Keratinocyte (primary cell): ENCODE data around the gene TMEM240. TPM values are rescaled to one million over a fixed set of nuclear protein-coding genes. Genes with fewer than 3 reads are reported as not detected.

Source experiments
- DNase-seq: peaks from one replicate; pipeline ENCODE4 v3.0.0-alpha.2; 2011; ENCODE audit warnings: low read depth, missing footprints, low spot score
- FAIRE-seq: peaks from 2 replicates; lab custom pipeline; 2011; peaks lifted over from hg19 to GRCh38; lab: Jason Lieb, UNC
- H2AFZ ChIP-seq: 2 replicates; pipeline ENCODE4 v1.6.0; 2012; ENCODE audit warnings: low read length, control low read depth, inconsistent platforms; ENCODE audit not compliant: control insufficient read depth
- H3K27ac ChIP-seq: 2 replicates; pipeline ENCODE4 v1.5.1; 2011; ENCODE audit warnings: low read length; ENCODE audit not compliant: control insufficient read depth, insufficient read depth
- H3K27me3 ChIP-seq: 3 replicates; pipeline ENCODE4 v1.6.0; 2011; ENCODE audit warnings: low read length; ENCODE audit not compliant: control insufficient read depth, insufficient read depth; ENCODE audit errors: extremely low read depth
- H3K36me3 ChIP-seq, 2 experiments: 2 replicates in 1 of 2; 3 replicates in 1 of 2; pipeline ENCODE4 v1.5.1; 2011; ENCODE audit warnings: low read length in 2 of 2, mild to moderate bottlenecking in 1 of 2; ENCODE audit not compliant: control insufficient read depth in 2 of 2, insufficient read depth in 2 of 2; ENCODE audit errors: extremely low read depth in 1 of 2
- H3K4me1 ChIP-seq: 3 replicates; pipeline ENCODE4 v1.5.1; 2011; ENCODE audit warnings: low read length; ENCODE audit not compliant: control insufficient read depth, insufficient read depth; ENCODE audit errors: extremely low read depth
- H3K4me2 ChIP-seq: 3 replicates; pipeline ENCODE4 v1.6.0; 2011; ENCODE audit warnings: low read depth, low read length; ENCODE audit not compliant: control insufficient read depth, insufficient read depth; ENCODE audit errors: extremely low read depth
- H3K4me3 ChIP-seq, 3 experiments: fragments of 200-600 bp in 1 of 3; sonication (generic) in 1 of 3; 2 replicates in 2 of 3; 3 replicates in 1 of 3; pipeline ENCODE4 v1.5.1; 2011 to 2016; ENCODE audit warnings: low read length in 3 of 3, mild to moderate bottlenecking in 3 of 3, control low read depth in 2 of 3, inconsistent platforms in 1 of 3, low read depth in 1 of 3, mixed read lengths in 1 of 3, mixed run types in 1 of 3, moderate library complexity in 1 of 3; ENCODE audit not compliant: control insufficient read depth in 2 of 3, insufficient read depth in 2 of 3; ENCODE audit errors: extremely low read depth in 1 of 3
- H3K79me2 ChIP-seq: 2 replicates; pipeline ENCODE4 v1.6.0; 2012; ENCODE audit warnings: low read length; ENCODE audit not compliant: control insufficient read depth, insufficient read depth
- H3K9ac ChIP-seq: 3 replicates; pipeline ENCODE4 v1.6.0; 2011; ENCODE audit warnings: low read length; ENCODE audit not compliant: control insufficient read depth, insufficient read depth; ENCODE audit errors: extremely low read depth
- H3K9me1 ChIP-seq: 3 replicates; pipeline ENCODE4 v1.6.0; 2011; ENCODE audit warnings: low read length; ENCODE audit not compliant: control insufficient read depth, insufficient read depth; ENCODE audit errors: extremely low read depth
- H3K9me3 ChIP-seq: 2 replicates; pipeline ENCODE4 v1.5.1; 2012; ENCODE audit warnings: low read depth, low read length; ENCODE audit not compliant: control insufficient read depth
- H4K20me1 ChIP-seq: 3 replicates; pipeline ENCODE4 v1.6.0; 2011; ENCODE audit warnings: low read length; ENCODE audit not compliant: control insufficient read depth, insufficient read depth; ENCODE audit errors: extremely low read depth
- EZH2 ChIP-seq: IDR thresholded peaks from one replicate; pipeline ENCODE4 v1.6.1; 2012; ENCODE audit warnings: inconsistent platforms, mild to moderate bottlenecking, low read length, moderate library complexity
- dilution Hi-C: fragments of 300-500 bp; cut with MboI; formaldehyde crosslinking; loops from one replicate; pipeline ENCODE4 v1.7.0; 2020; ENCODE audit warnings: low sequenced_read_pairs; ENCODE audit not compliant: extremely low pct_ligation_motif_present
- polyA plus RNA-seq, 5 experiments: library from polyadenylated mRNA; depleted of rRNA in 3 of 5; stranded (reverse) in 3 of 5; stranded (forward) in 1 of 5; unstranded in 1 of 5; fragments of >200 nt; gene quantifications; 1 replicate in 1 of 5; 2 replicates in 3 of 5; 3 replicates in 1 of 5; pipeline versions ENCODE4 v1.2.1 to v1.2.3, GENCODE V29; 2011 to 2012; ENCODE audit warnings: missing spikeins in 2 of 5, low read depth in 1 of 5, low replicate concordance in 1 of 5
- TF ChIP-seq, protein P1 (sequence below), 3 experiments: IDR thresholded peaks in 1 of 3; conservative IDR thresholded peaks in 1 of 3; optimal IDR thresholded peaks in 1 of 3; 2 replicates in 2 of 3; 3 replicates in 1 of 3; pipeline versions ENCODE3 to v1.5.1; 2011; ENCODE audit warnings: low read length in 3 of 3, mild to moderate bottlenecking in 3 of 3, moderate library complexity in 2 of 3, control low read depth in 1 of 3, inconsistent platforms in 1 of 3; ENCODE audit not compliant: insufficient read depth in 2 of 3; ENCODE audit errors: extremely low read depth in 1 of 3

The TMEM240 gene
- polyA plus RNA-seq, 1 donor (not counting 4 experiments of a cell fraction or from before 2014, with no cell fraction given) = 0.12 TPM

DNA sequence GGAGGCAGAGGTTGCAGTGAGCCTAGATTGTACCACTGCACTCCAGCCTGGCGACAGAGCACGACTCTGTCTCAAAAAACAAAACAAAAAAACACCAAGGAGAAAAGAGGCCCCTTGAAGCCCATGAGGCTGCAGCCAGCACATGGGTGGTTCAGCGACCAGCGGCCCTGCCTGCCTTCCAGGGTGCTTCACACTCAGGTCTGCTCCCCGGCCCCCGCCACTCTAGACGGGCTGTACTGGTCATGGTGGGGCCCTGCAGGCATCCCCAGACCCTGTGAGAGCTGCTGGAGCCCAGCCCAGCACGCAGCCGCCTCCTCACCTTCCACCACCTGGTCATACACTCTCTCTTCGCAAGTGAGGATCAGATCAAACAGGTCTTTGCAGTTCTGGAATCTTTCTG is 4.1 kb upstream of the TMEM240 start:
- peaks cover 11 to 37% of the 10 kb centered on the region in 2 experiments for H3K36me3 ChIP-seq
- FAIRE-seq = no peak

DNA sequence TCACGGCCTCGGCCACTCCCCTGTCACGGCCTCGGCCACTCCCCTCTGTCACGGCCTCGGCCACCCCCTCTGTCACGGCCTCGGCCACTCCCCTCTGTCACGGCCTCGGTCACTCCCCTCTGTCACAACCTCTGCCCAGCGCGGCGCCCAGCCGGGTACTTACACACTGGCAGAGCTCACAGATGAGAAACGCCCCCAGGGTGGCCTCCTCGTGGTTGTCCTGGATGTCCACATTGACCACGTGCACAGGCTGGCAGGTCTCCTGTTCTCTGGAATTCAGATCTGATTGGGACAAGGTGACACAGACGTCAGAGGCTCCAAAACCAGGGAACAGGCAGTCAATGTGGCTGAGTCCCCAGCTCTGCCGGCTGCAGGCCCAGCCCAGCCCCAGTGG is 3.3 kb upstream of the TMEM240 start:
- H3K4me2 ChIP-seq = no peak overlapping the region
- H3K27ac ChIP-seq = no peak overlapping the region
- H3K79me2 ChIP-seq = peaks cover 3% of the 10 kb centered on the region
- H3K9me1 ChIP-seq = no peaks in the 10 kb centered on the region
- no peaks in the 10 kb centered on the region for H4K20me1 ChIP-seq
- dilution Hi-C loops = no loop called here
- no peak overlapping the region for H3K4me3 ChIP-seq
- no peak overlapping the region for H3K9ac ChIP-seq
- H3K27me3 ChIP-seq = no peaks in the 10 kb centered on the region
- DNase-seq (no peak), FAIRE-seq (no peak)
- H3K9me3 ChIP-seq = no peaks in the 10 kb centered on the region
- peaks cover 11 to 34% of the 10 kb centered on the region in 2 experiments for H3K36me3 ChIP-seq
- no peaks in the 10 kb centered on the region for H3K4me1 ChIP-seq
- no peak for TF ChIP-seq EZH2
- TF ChIP-seq, protein P1, sequence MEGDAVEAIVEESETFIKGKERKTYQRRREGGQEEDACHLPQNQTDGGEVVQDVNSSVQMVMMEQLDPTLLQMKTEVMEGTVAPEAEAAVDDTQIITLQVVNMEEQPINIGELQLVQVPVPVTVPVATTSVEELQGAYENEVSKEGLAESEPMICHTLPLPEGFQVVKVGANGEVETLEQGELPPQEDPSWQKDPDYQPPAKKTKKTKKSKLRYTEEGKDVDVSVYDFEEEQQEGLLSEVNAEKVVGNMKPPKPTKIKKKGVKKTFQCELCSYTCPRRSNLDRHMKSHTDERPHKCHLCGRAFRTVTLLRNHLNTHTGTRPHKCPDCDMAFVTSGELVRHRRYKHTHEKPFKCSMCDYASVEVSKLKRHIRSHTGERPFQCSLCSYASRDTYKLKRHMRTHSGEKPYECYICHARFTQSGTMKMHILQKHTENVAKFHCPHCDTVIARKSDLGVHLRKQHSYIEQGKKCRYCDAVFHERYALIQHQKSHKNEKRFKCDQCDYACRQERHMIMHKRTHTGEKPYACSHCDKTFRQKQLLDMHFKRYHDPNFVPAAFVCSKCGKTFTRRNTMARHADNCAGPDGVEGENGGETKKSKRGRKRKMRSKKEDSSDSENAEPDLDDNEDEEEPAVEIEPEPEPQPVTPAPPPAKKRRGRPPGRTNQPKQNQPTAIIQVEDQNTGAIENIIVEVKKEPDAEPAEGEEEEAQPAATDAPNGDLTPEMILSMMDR (optimal IDR thresholded peaks at IDR 0.05 in 1 of 3, IDR thresholded peaks at IDR 0.05 in 1 of 3, conservative IDR thresholded peaks at IDR 0.05 in 1 of 3; ENCODE audit: extremely low read depth in 1 of 3, insufficient read depth in 2 of 3, low read length in 3 of 3) = no peak
- H2AFZ ChIP-seq = no peak overlapping the region

More for the DNA sequence above, 4.1 kb upstream of the TMEM240 start:
- Histone ChIP-seq H2AFZ (no peak overlapping the region), H3K27me3 (no peaks in the 10 kb centered on the region), H3K4me1 (no peaks in the 10 kb centered on the region), H3K9me1 (no peaks in the 10 kb centered on the region), H4K20me1 (no peaks in the 10 kb centered on the region), H3K4me3 (no peak overlapping the region), H3K9me3 (no peaks in the 10 kb centered on the region), H3K9ac (no peak overlapping the region), H3K27ac (no peak overlapping the region), H3K79me2 (peaks cover 5% of the 10 kb centered on the region), H3K4me2 (no peak overlapping the region)
- DNase-seq = no peak
- TF ChIP-seq EZH2 = no peak
- TF ChIP-seq, protein P1 (optimal IDR thresholded peaks at IDR 0.05 in 1 of 3, IDR thresholded peaks at IDR 0.05 in 1 of 3, conservative IDR thresholded peaks at IDR 0.05 in 1 of 3; ENCODE audit: extremely low read depth in 1 of 3, insufficient read depth in 2 of 3, low read length in 3 of 3) = no peak
- dilution Hi-C loops = no loop called here
